DMS79 (cell line): Measurements from ENCODE around the gene RNF144A.

Experiments
- DNase-seq: peaks from one replicate; lab custom pipeline; 2025; lab: John Stamatoyannopoulos, UW

RNF144A gene

DNA sequence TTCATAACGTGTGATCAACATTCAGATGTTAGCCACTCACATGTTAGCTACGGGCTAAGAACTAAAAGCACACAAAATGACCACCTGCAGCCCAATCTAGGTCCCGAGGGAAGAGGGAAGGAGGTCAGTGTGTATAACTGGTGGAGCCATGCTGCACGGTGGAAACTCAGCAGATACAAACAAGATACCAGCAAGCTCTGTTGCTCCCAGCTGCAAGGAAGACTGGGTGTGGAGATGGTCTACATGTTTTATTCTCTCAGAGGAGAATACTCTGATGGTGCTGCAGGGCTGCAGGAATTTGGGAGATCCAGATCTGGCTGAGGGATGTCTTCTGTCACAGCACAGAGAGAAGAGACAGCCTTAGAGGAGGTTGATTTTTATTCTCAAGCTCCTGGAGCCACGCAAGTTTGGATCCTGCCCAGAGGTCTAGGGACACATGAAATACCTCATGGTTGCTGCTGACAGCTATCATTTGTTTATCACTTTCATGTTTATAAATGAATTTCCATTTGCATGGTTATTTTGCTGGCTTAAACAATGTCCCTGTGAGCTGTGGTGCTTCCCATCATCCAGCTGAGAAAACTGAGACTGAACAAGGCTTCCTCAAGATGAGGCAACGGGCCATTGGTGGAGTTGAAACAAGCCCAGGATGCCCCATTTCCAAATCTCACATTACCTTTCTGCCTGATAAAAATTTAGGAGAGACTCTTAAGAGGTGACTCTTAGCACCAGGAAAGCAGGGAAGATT lies 30.9 kb downstream of the RNF144A start:
- no peak for DNase-seq

DNA sequence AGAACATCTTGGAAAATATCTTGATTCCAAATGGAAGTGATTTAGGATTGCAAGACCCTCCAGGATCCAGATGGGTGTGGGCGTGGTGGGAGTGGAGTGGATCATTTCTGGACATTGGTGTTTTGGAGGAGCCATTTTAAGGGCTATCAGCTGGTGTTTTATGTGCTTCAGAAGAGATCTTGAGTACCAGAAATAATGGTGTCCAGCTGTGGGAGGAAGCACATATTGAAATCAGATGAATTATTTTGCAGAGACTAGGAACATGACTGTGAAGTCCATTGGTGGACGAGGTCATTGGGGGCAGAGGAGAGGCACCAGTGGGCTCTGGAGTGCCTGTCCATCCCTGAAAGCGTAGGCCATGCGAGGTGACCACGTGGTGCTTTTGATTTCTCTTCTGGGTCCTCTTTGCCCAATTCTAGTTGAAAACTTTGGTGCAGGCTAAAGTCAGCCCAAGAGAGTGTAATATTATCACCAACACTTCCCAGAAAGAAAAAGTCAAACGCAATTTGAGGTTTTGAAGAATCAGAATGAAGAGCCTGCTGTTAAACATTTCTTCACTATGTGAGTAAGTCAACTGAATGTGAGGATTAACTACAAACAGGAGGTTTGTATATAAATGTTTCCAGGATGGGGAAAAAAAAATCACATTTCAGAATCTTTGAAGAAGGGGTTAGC lies 31.6 kb downstream of the RNF144A start:
- DNase-seq, result no peak

DNA sequence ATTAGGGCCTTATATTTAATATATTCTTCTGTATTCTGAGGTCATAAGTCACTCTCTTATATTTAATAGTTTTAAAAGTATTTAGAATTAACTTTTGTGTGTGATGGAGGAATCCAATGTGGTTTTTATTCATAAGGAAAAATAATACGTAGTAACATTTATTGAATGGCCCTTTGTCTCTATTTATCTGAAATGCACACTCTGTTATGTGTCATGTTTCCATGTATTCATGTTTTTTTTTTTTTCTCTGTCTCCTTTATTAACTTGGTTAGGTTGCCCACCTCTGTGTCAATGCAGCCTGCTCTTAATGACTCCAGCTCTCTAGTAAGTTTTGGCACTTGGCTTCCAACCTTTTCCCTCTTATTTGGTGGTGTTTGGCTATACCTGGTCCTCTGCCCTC lies 33.8 kb downstream of the RNF144A start:
- no peak for DNase-seq

DNA sequence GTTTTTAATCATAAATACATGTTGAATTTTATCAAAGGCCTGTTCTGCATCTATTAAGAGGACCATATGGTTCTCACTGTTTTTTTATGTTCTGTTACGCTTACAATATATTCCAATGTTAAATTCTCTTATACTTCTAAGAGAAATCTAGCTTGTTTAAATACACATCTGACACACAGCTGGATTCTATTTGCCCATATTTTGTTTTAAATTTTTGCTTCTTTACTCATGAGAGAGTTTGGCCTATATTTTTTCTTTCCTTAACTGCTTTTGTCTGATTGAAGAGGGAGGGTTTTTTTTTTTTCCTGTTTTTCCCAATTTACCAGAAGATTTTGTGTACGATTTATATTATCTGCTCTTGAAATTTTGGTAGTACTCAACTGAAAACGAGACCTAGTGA lies 34.9 kb downstream of the RNF144A start:
- DNase-seq, result no peak

DNA sequence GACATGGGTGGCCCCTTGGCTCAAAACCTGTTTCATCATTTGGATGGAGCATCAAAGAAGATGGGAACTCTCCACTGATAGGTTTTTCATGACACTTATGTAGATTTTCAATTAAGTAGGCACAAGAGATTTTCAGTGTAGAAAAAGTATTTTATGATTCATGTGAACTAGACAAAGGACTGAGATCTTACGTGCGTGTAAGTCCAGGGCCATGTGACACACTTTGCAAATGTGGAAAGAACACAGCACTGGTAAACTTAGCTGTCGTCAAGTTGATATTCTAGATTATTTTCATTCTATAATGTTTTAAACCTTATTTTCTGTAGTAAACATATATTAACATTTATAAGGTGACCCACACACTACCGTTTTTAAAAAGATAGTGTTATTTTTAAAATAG lies 37.4 kb downstream of the RNF144A start:
- DNase-seq, result no peak

DNA sequence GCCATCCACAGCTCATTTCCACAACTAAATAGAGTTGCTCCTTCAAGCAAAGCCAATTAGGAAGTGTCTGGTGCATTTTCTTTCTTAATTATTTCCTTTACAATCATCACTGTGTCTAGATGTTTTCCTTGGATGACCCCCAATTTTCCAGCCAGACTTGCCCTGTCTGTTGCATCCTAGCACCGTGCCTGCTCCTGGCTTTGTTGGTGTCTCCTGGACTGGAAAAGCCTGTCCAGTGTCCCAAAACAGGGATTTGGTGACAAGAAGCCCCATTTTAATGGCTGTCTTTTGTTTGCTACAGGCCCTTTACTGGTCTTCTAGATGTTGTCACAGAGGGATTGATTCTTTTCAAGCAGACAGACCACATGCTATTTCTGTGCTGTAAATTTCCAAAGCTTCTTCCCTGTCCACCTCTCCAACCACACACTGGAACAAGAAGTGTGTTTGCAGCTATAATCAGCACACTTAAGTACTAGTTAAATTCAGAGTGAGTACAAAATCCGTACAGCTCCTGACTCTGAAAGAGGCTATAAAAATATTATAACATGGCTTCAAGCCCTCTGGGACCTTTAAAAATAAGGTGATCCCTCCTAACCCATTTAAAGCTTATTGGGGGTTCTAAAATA lies 38.4 kb downstream of the RNF144A start:
- peak; percentile 80 for DNase-seq

DNA sequence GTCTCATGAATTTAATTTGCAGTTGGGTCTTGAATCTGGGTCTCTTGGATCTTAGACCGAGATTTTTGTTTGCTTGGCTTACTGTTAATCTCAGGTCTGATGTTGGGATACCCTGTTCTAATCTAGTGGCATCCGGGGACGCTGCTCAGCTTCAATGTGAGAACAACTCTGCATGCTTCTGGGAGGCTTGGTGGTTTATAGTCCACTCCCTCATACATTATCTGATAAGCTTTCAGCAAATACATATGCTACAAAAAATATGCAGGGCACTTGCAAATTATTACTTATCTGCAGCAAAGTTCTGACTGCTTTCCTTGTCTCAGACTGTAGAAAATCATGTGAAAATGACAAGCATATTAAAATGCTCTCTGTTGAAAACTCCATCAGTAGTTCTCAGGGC lies 39.4 kb downstream of the RNF144A start:
- DNase-seq, result no peak

DNA sequence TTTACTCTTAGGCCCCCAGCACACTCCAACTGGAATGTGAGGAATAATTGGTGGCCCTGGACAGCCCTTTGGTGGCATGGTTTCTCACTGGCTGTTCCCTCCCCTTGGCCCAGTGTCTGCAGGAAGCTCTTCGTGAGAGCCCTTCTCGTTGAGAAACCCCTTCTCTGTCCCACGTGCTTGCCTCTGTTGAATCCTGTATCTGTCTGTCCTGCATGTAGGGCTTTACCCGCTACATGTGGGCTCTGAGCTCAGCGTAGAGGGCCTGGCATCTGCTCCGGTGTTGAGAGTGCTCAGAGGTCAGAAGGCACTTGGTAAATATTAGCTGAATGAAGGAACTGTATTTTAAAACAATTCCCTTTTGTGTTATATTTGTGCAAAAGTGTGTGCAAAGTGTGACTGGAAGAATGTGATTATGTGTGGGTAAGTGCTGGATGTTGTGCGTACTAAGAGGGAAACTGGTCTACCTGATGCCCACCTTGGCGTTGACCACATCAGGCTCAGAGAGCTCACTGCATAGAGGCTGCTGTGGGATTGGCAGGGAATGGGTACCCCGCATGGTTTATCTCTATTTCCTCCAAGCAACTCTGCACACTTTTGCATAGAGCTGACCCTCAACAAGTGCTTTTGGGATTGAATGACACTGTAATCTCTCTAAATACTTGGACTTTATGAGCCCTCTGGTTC lies 40.0 kb downstream of the RNF144A start:
- DNase-seq, result no peak

DNA sequence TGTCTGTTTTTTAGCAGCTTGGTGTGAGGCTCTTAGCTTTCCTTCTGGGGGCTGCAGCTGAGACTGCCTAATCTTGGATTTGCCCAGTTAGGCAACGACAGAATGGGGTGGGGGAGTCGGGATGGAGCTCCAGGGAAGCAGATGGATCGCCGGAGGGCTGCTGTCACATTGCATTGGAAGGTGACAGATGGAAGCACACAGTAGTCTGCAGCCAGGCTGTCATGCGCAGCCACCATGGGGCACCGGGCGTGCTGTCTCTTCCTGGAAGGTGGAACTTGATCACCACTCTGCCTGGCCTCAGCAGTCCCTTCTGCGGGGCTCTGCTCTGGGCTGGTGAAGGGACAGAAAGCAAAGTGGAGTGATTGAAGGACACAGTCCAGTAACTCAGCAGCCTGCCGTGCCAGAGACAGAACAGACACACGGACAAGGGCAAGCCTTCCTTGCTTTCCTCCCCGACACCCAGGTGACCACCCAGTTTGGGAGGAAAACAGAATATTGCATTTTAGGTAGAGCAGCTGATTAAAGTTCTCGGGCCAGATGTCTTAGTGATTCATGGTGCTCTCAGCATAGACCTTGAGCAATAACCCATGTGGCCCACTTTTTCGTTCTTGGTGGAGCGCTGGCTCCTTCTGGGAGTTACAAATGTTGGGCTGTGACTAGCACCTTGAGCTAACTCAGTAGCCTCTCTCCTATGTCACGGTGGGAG lies 40.9 kb downstream of the RNF144A start:
- DNase-seq, result no peak

DNA sequence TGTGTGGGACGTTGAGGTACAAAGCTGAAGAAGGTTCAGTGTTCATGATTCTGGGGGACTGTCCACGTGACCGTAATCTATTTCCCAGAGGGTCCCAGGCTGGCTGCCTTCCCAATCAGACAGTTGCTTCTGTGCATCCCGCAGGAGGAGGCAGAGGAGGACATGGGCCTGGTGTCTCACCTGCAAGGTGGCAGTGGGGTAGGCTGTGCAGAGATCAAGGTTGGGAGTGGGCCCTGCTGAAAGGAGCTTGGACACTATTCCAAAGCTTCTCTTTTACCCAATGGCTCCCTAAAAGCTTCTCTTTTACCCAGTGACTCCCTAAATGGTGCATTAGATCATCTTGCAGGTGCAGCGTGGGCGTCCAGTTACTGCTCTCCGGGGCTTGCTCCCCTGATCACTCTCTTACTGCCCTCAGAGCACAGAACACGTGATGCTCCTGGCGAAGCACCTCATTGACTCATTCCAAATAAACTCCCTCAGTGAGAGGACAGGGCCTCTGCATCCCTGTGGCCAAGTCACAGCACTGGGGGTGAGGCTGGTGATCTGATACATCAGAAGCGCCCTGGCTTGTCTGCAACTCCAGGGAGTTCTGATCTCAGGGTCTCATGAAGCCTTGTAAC lies 41.5 kb downstream of the RNF144A start:
- no peak for DNase-seq

DNA sequence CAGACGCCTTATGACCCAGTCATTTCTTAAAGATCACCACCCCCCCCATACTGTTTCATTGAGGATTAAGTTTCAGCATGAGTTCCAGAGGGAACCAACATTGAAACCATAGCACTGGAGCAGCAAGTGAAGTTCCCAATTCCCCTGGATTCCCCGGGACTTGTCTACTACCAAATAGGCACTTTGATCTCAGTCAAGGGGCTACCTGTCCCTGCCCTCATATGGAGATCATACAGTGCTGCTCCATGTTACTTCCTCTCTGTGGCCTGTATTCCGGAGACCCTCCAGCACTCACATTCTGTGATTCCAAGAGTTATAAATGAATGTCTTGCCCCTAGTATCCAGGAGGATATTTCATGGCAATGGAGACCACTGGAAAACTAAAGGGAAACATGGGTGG lies 42.5 kb downstream of the RNF144A start:
- DNase-seq, result no peak

DNA sequence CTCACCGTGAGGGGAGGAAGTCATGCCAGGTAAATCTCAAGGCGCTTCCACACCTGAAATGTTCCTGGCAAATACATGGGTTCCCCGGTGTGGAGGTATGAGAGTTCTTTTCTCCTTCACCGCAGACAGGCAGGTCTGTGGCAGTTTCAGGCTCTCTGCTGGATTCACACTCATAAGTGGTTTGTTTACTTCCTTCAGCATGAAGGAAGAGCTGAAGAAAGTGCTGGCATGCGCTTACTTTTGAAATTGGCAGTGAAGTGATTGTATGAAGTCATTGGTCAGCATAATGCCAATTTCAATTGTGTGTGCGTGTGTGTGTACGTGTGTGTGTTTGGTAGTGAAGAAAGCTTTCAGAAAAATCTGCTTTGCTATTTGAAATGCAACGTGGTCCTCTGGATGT lies 43.4 kb downstream of the RNF144A start:
- DNase-seq, result peak; percentile 87

DNA sequence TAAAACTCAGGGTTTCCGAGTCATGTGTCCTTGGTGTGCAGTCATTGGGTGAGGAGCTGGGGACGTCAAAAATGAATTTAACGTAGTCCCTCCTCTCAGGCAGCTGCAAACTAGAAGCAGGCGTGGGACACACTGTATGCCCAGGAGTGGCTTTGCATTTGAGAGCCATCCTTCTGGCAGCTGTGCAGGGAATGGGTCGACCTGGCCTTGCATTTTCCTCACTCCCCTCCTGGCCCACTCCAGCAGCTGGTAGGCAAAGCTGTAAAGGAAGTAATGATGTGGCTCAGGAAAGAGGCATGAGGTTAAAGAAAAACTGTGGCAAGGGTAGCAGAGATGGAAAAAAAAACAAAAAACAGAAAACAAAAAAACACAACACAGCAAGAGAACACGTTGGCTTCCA lies 46.5 kb downstream of the RNF144A start:
- no peak for DNase-seq

DNA sequence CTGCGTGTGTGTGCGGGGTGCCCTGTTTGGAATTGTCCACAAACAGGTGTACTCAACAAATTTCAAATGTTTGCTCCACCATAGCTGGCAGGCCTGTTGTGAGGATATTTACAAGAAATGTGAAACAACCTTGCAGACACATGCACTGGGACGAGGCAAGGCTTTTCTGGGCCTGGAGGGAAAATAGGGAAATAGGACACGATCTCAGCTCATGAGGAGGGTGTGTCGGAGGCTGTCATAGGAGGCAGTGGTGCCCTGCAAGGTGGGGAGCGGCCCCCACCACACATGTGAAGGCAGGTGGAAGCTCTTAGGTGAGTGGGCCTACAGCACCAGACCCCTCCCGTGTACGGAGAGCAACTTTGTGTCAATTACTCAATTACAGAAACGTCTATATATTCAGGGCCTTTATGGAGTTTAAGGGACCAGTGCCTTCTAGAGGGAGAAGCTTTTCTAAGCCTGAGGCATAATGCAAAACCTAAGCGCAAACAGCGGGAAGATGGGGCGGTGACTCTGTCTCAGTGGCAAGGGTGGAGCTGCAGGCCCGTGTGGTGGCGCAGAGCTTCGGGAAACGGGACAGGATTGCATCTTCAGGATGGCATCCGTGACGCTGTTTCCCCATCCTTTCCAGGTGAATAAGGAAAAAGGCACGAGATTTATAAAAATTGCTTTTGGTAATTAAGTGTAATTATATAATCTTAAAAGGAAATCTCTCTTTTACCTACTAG lies 48.0 kb downstream of the RNF144A start:
- DNase-seq, result no peak

DNA sequence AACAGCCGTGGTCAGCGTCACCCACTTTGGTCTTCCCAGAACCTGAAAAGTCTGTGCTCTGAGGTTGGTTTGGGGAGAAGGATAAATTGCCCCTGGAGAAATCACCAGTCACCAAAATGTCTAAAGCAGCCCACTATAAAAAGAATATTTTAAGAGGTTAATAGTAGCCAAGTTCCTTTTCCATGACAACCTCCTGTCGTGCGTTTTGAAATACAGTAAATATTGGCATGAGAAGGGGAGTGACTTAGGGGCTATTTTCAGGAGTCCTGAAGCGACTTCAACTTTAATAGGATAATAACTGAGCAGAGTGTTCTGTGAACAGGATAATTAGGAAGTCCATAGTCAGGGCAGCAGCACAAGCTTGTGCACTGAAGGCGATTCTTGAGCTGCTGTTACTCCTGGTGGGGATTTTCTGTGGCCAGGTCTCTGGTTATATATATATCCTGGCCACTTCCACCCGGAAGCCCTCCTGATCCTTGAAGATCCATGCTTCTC lies 49.3 kb downstream of the RNF144A start:
- DNase-seq, result no peak

DNA sequence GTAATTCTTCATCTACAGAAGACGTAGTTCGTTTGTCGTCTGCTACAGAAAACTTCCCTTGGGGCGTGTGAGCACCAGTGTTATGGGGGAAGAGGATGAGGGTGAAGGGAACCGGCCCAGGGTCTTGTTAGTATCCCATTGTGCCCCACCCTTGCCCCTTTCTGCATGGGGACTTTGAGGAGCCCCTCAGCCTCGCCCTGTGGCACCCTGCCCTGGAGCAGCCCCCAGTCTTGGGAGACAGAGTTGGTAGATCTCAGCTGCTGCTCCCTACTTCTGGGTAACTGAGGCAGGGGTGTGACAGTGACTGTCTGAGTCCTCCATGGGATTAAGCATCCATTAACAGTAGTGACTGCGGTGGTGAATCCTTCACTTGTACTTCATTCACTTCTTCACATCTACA lies 50.1 kb downstream of the RNF144A start:
- no peak for DNase-seq

DNA sequence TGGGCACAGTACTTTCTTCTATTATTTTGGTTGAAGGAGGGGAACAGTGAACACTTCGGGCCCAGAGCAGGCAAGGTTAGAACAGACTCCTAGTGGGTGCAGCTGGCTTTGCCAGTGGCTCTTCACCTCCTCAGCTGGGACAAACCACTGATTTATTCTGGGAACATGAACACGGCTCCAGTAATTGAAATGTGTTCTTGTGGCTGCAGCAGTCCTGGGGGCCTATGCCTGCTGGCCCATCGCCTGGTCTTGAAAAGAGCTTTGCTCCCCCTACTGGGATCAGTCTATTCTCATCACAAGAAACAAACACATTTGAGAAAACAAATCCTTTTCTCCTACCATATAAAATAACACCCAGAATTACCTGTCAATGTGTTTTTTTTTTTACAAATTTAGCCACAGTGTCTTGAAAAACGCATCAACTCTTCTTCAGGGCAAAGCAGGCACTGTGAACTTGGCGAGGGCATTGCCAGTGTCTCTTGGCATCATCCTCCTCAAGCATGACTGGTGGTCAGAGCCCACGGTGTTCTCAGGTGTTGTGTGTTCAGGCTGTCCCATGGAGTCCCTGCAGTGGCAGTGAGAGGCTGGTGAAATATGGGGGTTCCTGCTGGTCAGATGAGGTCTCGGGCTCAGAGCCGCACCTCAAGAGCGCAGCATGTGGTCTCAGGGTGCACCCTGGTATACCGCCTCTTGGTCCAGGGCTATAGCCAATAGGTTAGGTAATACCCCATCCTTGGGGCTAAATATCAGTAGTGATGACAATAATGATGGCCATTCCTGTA lies 51.3 kb downstream of the RNF144A start:
- DNase-seq, result no peak

DNA sequence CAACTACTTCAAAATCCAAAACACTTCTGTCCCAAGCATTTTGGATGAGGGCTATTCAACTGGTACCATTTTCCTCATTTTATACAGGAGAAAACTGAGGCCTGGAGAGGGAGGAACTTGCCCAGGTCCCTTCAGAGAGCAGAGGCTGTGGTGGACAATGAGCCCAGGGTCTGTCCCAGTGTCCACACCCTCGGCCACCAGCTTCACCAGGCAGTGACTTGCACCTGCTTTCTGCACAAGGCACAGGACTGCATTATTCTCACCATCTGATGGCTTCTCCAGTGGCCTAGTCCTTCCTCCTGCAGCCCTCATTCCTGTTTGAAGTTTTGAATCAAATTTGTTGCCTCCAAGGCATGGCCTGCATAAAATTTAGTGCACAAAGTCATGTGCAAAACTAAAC lies 53.3 kb downstream of the RNF144A start:
- no peak for DNase-seq

DNA sequence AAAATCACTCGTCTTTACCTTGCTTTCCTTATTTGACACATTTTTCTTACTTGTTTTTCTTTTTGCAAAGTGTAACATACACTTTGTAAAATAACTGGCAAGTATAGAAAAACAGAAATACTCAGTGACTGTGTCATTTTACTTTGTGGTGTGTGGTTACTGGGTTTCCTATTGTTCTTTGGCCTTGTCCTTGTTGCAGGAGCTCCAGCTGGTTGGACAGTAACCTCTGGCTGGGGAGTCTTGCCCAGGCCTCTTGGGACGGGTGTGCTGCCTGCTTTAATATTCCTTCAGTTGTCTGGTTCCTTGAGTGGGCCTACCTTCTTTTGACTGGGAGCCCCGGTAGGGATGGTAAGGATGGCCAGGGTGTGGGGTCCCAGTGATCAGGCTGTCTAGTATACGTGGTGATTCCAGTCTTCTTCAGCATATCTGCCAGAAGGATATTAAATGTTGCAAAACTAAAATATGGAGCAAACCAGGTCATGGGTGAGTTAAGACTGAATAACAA lies 53.8 kb downstream of the RNF144A start:
- DNase-seq, result no peak

DNA sequence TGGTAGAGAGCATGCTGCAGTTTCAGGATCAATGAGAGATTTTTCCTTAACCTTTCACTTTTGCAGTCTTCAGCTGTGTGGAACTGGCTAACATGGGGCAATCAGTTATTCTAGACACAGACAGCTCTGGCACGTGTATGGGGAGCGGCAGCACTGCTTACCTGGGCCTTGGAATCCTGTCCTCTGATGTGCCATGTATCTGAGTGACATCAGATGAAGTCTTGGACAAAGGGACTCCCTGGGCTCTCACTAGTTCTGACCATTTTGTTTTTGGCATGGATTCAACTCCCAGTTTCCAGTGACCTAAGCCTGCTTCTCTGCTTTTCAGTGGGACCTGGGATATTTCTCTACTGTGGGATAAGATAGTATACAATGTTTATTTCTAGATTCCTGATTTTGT lies 54.3 kb downstream of the RNF144A start:
- DNase-seq, result no peak
